ENCODE results near the gene EID2.

EID2 gene

GRCh38 chr19:39518975-39519374 is 21.0 kb downstream of the EID2 start:
- Histone ChIP-seq H3K4me2 (no peak overlapping the region), H3K27ac (no peak overlapping the region), H3K36me3 (ENCODE audit: insufficient read depth) (no peaks in the 10 kb centered on the region), H3K9ac (no peak overlapping the region), H2AFZ (ENCODE audit: low read depth) (no peak overlapping the region), H3K4me1 (ENCODE audit: low read depth, poor library complexity, severe bottlenecking) (no peaks in the 10 kb centered on the region), H3K27me3 (ENCODE audit: insufficient read depth, low read depth) (peaks cover 3% of the 10 kb centered on the region; the same call in 1 of the 2 replicates), H3K79me2 (ENCODE audit: insufficient read depth, low read depth) (no peaks in the 10 kb centered on the region), H4K20me1 (ENCODE audit: insufficient read depth) (no peaks in the 10 kb centered on the region), H3K4me3 (IDR thresholded peaks at IDR 0.05; ENCODE audit: insufficient read depth, low read depth, low read length) (no peak overlapping the region)
- TF ChIP-seq CTCF (conservative IDR thresholded peaks at IDR 0.05; ENCODE audit: low read depth, low read length) = no peak

GRCh38 chr19:39518458-39518857 is 21.5 kb downstream of the EID2 start:
- Histone ChIP-seq H3K27me3 (ENCODE audit: insufficient read depth, low read depth) (peaks cover 7% of the 10 kb centered on the region; the same call in 1 of the 2 replicates), H3K79me2 (ENCODE audit: insufficient read depth, low read depth) (no peaks in the 10 kb centered on the region), H4K20me1 (ENCODE audit: insufficient read depth) (no peaks in the 10 kb centered on the region), H3K4me2 (no peak overlapping the region), H3K27ac (no peak overlapping the region), H3K4me3 (IDR thresholded peaks at IDR 0.05; ENCODE audit: insufficient read depth, low read depth, low read length) (no peak overlapping the region), H3K9ac (no peak overlapping the region), H3K4me1 (ENCODE audit: low read depth, poor library complexity, severe bottlenecking) (no peaks in the 10 kb centered on the region), H3K36me3 (ENCODE audit: insufficient read depth) (no peaks in the 10 kb centered on the region), H2AFZ (ENCODE audit: low read depth) (no peak overlapping the region)
- TF ChIP-seq CTCF (conservative IDR thresholded peaks at IDR 0.05; ENCODE audit: low read depth, low read length) = no peak

- H3K79me2 ChIP-seq (ENCODE audit: insufficient read depth, low read depth) = no peaks in the 10 kb centered on the region
- no peak for TF ChIP-seq CTCF (conservative IDR thresholded peaks at IDR 0.05; ENCODE audit: low read depth, low read length)
- H3K27me3 ChIP-seq (ENCODE audit: insufficient read depth, low read depth) = peaks cover 7% of the 10 kb centered on the region; the same call in 1 of the 2 replicates
- H2AFZ ChIP-seq (ENCODE audit: low read depth) = no peak overlapping the region
- no peak overlapping the region for H3K4me3 ChIP-seq (IDR thresholded peaks at IDR 0.05; ENCODE audit: insufficient read depth, low read depth, low read length)
- no peak overlapping the region for H3K4me2 ChIP-seq
- H3K27ac ChIP-seq = no peak overlapping the region
- no peaks in the 10 kb centered on the region for H4K20me1 ChIP-seq (ENCODE audit: insufficient read depth)
- H3K36me3 ChIP-seq (ENCODE audit: insufficient read depth) = no peaks in the 10 kb centered on the region
- no peaks in the 10 kb centered on the region for H3K4me1 ChIP-seq (ENCODE audit: low read depth, poor library complexity, severe bottlenecking)
- H3K9ac ChIP-seq = no peak overlapping the region
Measured at GRCh38 chr19:39517432-39517831, 22.5 kb downstream of the EID2 start.

GRCh38 chr19:39516270-39516669 is 23.7 kb downstream of the EID2 start:
- Histone ChIP-seq H3K27me3 (ENCODE audit: insufficient read depth, low read depth) (peaks cover 7% of the 10 kb centered on the region; the same call in 1 of the 2 replicates), H3K4me1 (ENCODE audit: low read depth, poor library complexity, severe bottlenecking) (no peaks in the 10 kb centered on the region), H3K27ac (no peak overlapping the region), H3K79me2 (ENCODE audit: insufficient read depth, low read depth) (no peaks in the 10 kb centered on the region), H3K4me3 (IDR thresholded peaks at IDR 0.05; ENCODE audit: insufficient read depth, low read depth, low read length) (no peak overlapping the region), H4K20me1 (ENCODE audit: insufficient read depth) (no peaks in the 10 kb centered on the region), H3K4me2 (no peak overlapping the region), H3K9ac (no peak overlapping the region), H3K36me3 (ENCODE audit: insufficient read depth) (no peaks in the 10 kb centered on the region), H2AFZ (ENCODE audit: low read depth) (no peak overlapping the region)
- no peak for TF ChIP-seq CTCF (conservative IDR thresholded peaks at IDR 0.05; ENCODE audit: low read depth, low read length)

Data from KMS-11 (cell line).